IMR-90 (cell line): Measurements from ENCODE around the gene S100A13. TPM values are rescaled to one million over a fixed set of nuclear protein-coding genes. Genes with fewer than 3 reads are reported as not detected.

Source experiments
- ATAC-seq: fragments of 200-7000 bp; cut with Tn5 transposase; 2 replicates; pipeline ENCODE4 v1.9.1; 2020; ENCODE audit warnings: low read depth, mild to moderate bottlenecking, moderate library complexity
- BruUV-seq: library from RNA; stranded (reverse); fragments of 400-500 nt; replicated peaks from 2 replicates; lab custom pipeline; 2021; lab: Mats Ljungman, UMichigan
- CTCF ChIA-PET: fragments of 300-600 bp; formaldehyde crosslinking; extraction: SDS; loops from one replicate; lab custom pipeline; 2021; ENCODE audit warnings: antibody characterized with exemption; lab: Yijun Ruan, JAX
- POLR2A ChIA-PET: fragments of 300-600 bp; sonication (Branson Sonifier 250); formaldehyde crosslinking; loops from one replicate; lab custom pipeline; 2022; ENCODE audit warnings: antibody characterized with exemption; ENCODE audit not compliant: unreplicated experiment; lab: Charles Lee
- DNase-seq: peaks from one replicate; pipeline ENCODE4 v3.0.0; 2013
- H2AFZ ChIP-seq: replicated peaks from 2 replicates; pipeline ENCODE3; 2013; ENCODE audit warnings: low read length, mild to moderate bottlenecking; ENCODE audit not compliant: poor library complexity
- H2AK5ac ChIP-seq: 2 replicates; pipeline ENCODE4 v1.6.1; 2013; ENCODE audit warnings: low read depth, low read length, inconsistent platforms
- H2AK9ac ChIP-seq: replicated peaks from 2 replicates; pipeline ENCODE3; 2013; ENCODE audit warnings: mild to moderate bottlenecking, low read depth, low read length, moderate library complexity; ENCODE audit not compliant: poor library complexity
- H2BK120ac ChIP-seq: 2 replicates; pipeline ENCODE4 v1.6.1; 2013; ENCODE audit warnings: low read depth, low read length, inconsistent platforms
- H2BK15ac ChIP-seq: 3 replicates; pipeline ENCODE4 v1.6.1; 2013; ENCODE audit warnings: low read depth, low read length, inconsistent platforms
- H2BK20ac ChIP-seq: 2 replicates; pipeline ENCODE4 v1.6.1; 2013; ENCODE audit warnings: low read depth, mild to moderate bottlenecking, inconsistent platforms, low read length, moderate library complexity
- H2BK5ac ChIP-seq: 2 replicates; pipeline ENCODE4 v1.6.1; 2013; ENCODE audit warnings: mild to moderate bottlenecking, low read depth, low read length, inconsistent platforms; ENCODE audit not compliant: poor library complexity, severe bottlenecking
- H3K14ac ChIP-seq: replicated peaks from 2 replicates; pipeline ENCODE4 v1.6.1; 2013; ENCODE audit warnings: low read depth, low read length, inconsistent platforms
- H3K18ac ChIP-seq: 2 replicates; pipeline ENCODE4 v1.6.1; 2013; ENCODE audit warnings: low read depth, low read length, control low read depth
- H3K23ac ChIP-seq: 2 replicates; pipeline ENCODE4 v1.6.1; 2013; ENCODE audit warnings: low read depth, low read length, inconsistent platforms
- H3K27ac ChIP-seq: 2 replicates; pipeline ENCODE4 v1.5.1; 2013; ENCODE audit warnings: mild to moderate bottlenecking, control low read depth, low read length; ENCODE audit not compliant: insufficient read depth
- H3K27me3 ChIP-seq: 2 replicates; pipeline ENCODE4 v1.6.1; 2013; ENCODE audit warnings: low read length; ENCODE audit not compliant: control insufficient read depth, insufficient read depth
- H3K36me3 ChIP-seq: 2 replicates; pipeline ENCODE4 v1.6.1; 2013; ENCODE audit warnings: low read length, mixed read lengths; ENCODE audit not compliant: control insufficient read depth, insufficient read depth
- H3K4ac ChIP-seq: 2 replicates; pipeline ENCODE4 v1.6.1; 2013; ENCODE audit warnings: low read depth, low read length, inconsistent platforms
- H3K4me1 ChIP-seq: 2 replicates; pipeline ENCODE4 v1.6.1; 2013; ENCODE audit warnings: low read length, mixed read lengths; ENCODE audit not compliant: control insufficient read depth, insufficient read depth
- H3K4me2 ChIP-seq: 2 replicates; pipeline ENCODE4 v1.6.1; 2013; ENCODE audit warnings: low read depth, mild to moderate bottlenecking, control low read depth, low read length, moderate library complexity
- H3K4me3 ChIP-seq: 2 replicates; pipeline ENCODE4 v1.5.1; 2013; ENCODE audit warnings: low read depth, mild to moderate bottlenecking, control low read depth, low read length, moderate library complexity; ENCODE audit not compliant: insufficient read depth
- H3K56ac ChIP-seq: 2 replicates; pipeline ENCODE4 v1.6.1; 2013; ENCODE audit warnings: low read length, inconsistent platforms; ENCODE audit not compliant: insufficient read depth; ENCODE audit errors: extremely low read depth
- H3K79me1 ChIP-seq, 2 experiments: 2 replicates each; pipeline ENCODE4 v1.6.1; 2013; ENCODE audit warnings: low read length in 2 of 2, inconsistent platforms in 1 of 2, low read depth in 1 of 2
- H3K9ac ChIP-seq: 2 replicates; pipeline ENCODE4 v1.6.1; 2013; ENCODE audit warnings: low read depth, low read length, control low read depth
- H3K9me1 ChIP-seq: 2 replicates; pipeline ENCODE4 v1.6.1; 2013; ENCODE audit warnings: low read length, inconsistent platforms; ENCODE audit not compliant: insufficient read depth
- H3K9me3 ChIP-seq: 2 replicates; pipeline ENCODE4 v1.6.1; 2013; ENCODE audit warnings: low read length; ENCODE audit not compliant: control insufficient read depth, insufficient read depth
- H4K20me1 ChIP-seq: 2 replicates; pipeline ENCODE4 v1.6.1; 2013; ENCODE audit warnings: low read length, inconsistent platforms; ENCODE audit not compliant: insufficient read depth
- H4K5ac ChIP-seq: 2 replicates; pipeline ENCODE4 v1.6.1; 2013; ENCODE audit warnings: mild to moderate bottlenecking, low read depth, low read length, control low read depth
- H4K8ac ChIP-seq, 2 experiments: 2 replicates each; pipeline ENCODE4 v1.6.1; 2013; ENCODE audit warnings: low read depth in 2 of 2, low read length in 2 of 2, control low read depth in 1 of 2, inconsistent platforms in 1 of 2
- H4K91ac ChIP-seq: 2 replicates; pipeline ENCODE4 v1.6.1; 2013; ENCODE audit warnings: low read depth, low read length, inconsistent platforms; ENCODE audit not compliant: insufficient read depth
- BHLHE40 ChIP-seq: fragments of 150-350 bp; IDR thresholded peaks from 2 replicates; pipeline ENCODE4 v1.6.1; 2016; ENCODE audit warnings: mild to moderate bottlenecking, low read depth, low read length
- CEBPB ChIP-seq: IDR thresholded peaks from 2 replicates; pipeline ENCODE4 v1.6.1; 2012; ENCODE audit warnings: low read depth, low read length, improper control_type of control experiment
- CHD1 ChIP-seq: IDR thresholded peaks from 2 replicates; pipeline ENCODE4 v1.6.1; 2012; ENCODE audit warnings: low read depth, low read length, improper control_type of control experiment
- FOS ChIP-seq: fragments of 150-350 bp; IDR thresholded peaks from 2 replicates; pipeline ENCODE4 v1.6.1; 2016; ENCODE audit warnings: low read depth, low read length
- MAFK ChIP-seq: IDR thresholded peaks from 2 replicates; pipeline ENCODE4 v1.6.1; 2012; ENCODE audit warnings: low read depth, low read length, improper control_type of control experiment
- MAZ ChIP-seq: IDR thresholded peaks from 2 replicates; pipeline ENCODE4 v1.6.1; 2012; ENCODE audit warnings: low read depth, mild to moderate bottlenecking, low read length, improper control_type of control experiment, moderate library complexity, borderline replicate concordance
- MXI1 ChIP-seq: IDR thresholded peaks from 2 replicates; pipeline ENCODE4 v1.6.1; 2012; ENCODE audit warnings: low read depth, mild to moderate bottlenecking, low read length, moderate library complexity, borderline replicate concordance
- NFE2L2 ChIP-seq: fragments of 150-350 bp; IDR thresholded peaks from 2 replicates; pipeline ENCODE4 v1.6.1; 2016; ENCODE audit warnings: low read depth, mild to moderate bottlenecking, low read length
- POLR2A ChIP-seq: IDR thresholded peaks from 2 replicates; pipeline ENCODE4 v1.6.1; 2012; ENCODE audit warnings: mild to moderate bottlenecking, low read depth, low read length
- RAD21 ChIP-seq: IDR thresholded peaks from 2 replicates; pipeline ENCODE4 v1.6.1; 2012; ENCODE audit warnings: low read length, improper control_type of control experiment
- RCOR1 ChIP-seq: IDR thresholded peaks from 2 replicates; pipeline ENCODE4 v1.6.1; 2012; ENCODE audit warnings: mild to moderate bottlenecking, low read length, improper control_type of control experiment; ENCODE audit not compliant: insufficient replicate concordance
- RFX5 ChIP-seq: IDR thresholded peaks from 2 replicates; pipeline ENCODE4 v1.8.0; 2012; ENCODE audit warnings: low read depth, mild to moderate bottlenecking, low read length, moderate library complexity
- SMC3 ChIP-seq: fragments of 150-350 bp; IDR thresholded peaks from 2 replicates; pipeline ENCODE4 v1.6.1; 2016; ENCODE audit warnings: low read depth, mild to moderate bottlenecking, antibody characterized with exemption, low read length, moderate library complexity
- WGBS, 2 experiments: methylation state at CpG; one replicate each; pipeline versions ENCODE4 v1.1.5 to v1.1.7; 2013; ENCODE audit warnings: missing lambda C conversion rate in 2 of 2; ENCODE audit not compliant: insufficient read length in 1 of 2; ENCODE audit errors: extremely low coverage in 2 of 2; 5-methylcytosine and 5-hydroxymethylcytosine counted together
- dilution Hi-C: fragments of 300-500 bp; cut with HindIII; formaldehyde crosslinking; loops from one replicate; pipeline ENCODE4 v1.14.3; 2018; ENCODE audit warnings: low sequenced_read_pairs; ENCODE audit not compliant: unreplicated experiment
- in situ Hi-C: fragments of 300-500 bp; cut with MboI; formaldehyde crosslinking; loops from 3 replicates; pipeline ENCODE4 v1.14.3; 2019; ENCODE audit warnings: low sequenced_read_pairs, inconsistent platforms, mixed read lengths
- intact Hi-C: fragments of 100-400 bp; cut with micrococcal nuclease; formaldehyde crosslinking; loops from 2 replicates; pipeline ENCODE4 v1.10.0; 2022
- polyA plus RNA-seq, 3 experiments: library from polyadenylated mRNA; depleted of rRNA; stranded (reverse); fragments of >200 nt; gene quantifications; 2 replicates each; pipeline ENCODE4 v1.2.3, GENCODE V29; 2012; ENCODE audit warnings: low replicate concordance in 1 of 3
- total RNA-seq: library from RNA; depleted of rRNA; stranded (reverse); fragments of >200 nt; gene quantifications from 2 replicates; pipeline ENCODE4 v1.2.3, GENCODE V29; 2012
- TF ChIP-seq, protein P1 (sequence below): fragments of 150-350 bp; IDR thresholded peaks from 2 replicates; pipeline ENCODE4 v1.6.1; 2016; ENCODE audit warnings: low read depth, mild to moderate bottlenecking, low read length, moderate library complexity, borderline replicate concordance
- TF ChIP-seq, protein P2 (sequence below): conservative IDR thresholded peaks from 2 replicates; pipeline ENCODE4 v1.5.1; 2012; ENCODE audit warnings: mild to moderate bottlenecking, low read depth, low read length, improper control_type of control experiment
- TF ChIP-seq, protein P3 (sequence below): fragments of 150-350 bp; IDR thresholded peaks from 2 replicates; pipeline ENCODE4 v1.6.1; 2017; ENCODE audit warnings: mild to moderate bottlenecking, antibody characterized with exemption, low read length, low read depth

The S100A13 gene
- total and polyA plus RNA-seq, 2 of the 4 experiments (the other 2 are of a cell fraction), result 122 to 468 TPM

DNA sequence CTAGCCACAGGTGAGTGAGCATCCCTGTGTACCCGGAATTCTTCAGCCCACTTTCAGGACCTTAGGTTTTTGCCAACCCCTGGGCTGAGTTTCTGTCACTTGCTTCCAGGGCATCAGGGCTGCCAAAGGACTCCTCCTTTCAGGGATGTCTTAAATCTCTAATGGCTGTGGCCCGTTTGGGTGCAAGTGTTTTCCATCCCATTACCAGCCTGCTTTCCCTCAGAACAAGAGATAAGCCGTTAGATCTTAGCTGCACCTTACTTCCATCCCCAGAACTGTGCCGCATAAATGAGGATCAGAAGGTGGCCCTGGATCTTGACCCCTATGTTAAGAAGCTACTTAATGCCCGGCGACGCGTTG lies 31.9 kb upstream of the S100A13 start:
- Histone ChIP-seq H3K4me2 (peak overlapping the region; percentile 83), H3K18ac (no peak overlapping the region), H3K4me1 (peaks cover 3% of the 10 kb centered on the region), H2AFZ (peak overlapping the region; percentile 96), H2BK120ac (no peak overlapping the region), H3K9ac (peak overlapping the region; percentile 85), H3K36me3 (peaks cover 29% of the 10 kb centered on the region), H3K9me1 (no peaks in the 10 kb centered on the region; the same call in 1 of the 2 replicates), H2AK9ac (peak overlapping the region; percentile 50), H2BK15ac (no peak overlapping the region), H3K23ac (peak overlapping the region; percentile 41), H2AK5ac (peak overlapping the region; percentile 73; the same call in 1 of the 2 replicates), H3K4ac (peak overlapping the region; percentile 74), H4K91ac (0 out of 2 replicates have a peak overlapping the region, but pooled peaks have one; percentile 8), H2BK5ac (no peak overlapping the region), H4K8ac (peak overlapping the region; percentile 7 to 79; a peak in 2 of 4 replicates), H4K5ac (peak overlapping the region; percentile 4; the same call in 1 of the 2 replicates), H3K56ac (peak overlapping the region; percentile 48; the same call in 1 of the 2 replicates), H3K79me1 (peaks cover 14 to 24% of the 10 kb centered on the region in 2 experiments; a peak in 3 of 4 replicates), H2BK20ac (no peak overlapping the region), H3K9me3 (no peaks in the 10 kb centered on the region), H3K27ac (peak overlapping the region; percentile 92), H4K20me1 (no peaks in the 10 kb centered on the region), H3K27me3 (no peaks in the 10 kb centered on the region), H3K14ac (peak overlapping the region; percentile 77), H3K4me3 (peak overlapping the region; percentile 94)
- intact Hi-C loops (loop anchor here (2.0 kb wide), 1 partner anchor 86 kb away; no protein-coding TSS in a partner anchor), in situ Hi-C loops (no loop called here), dilution Hi-C loops (no loop called here)
- no TSS peak for BruUV-seq
- peak; percentile 1; the same call in 1 of the 2 replicates for ATAC-seq
- 22% methylated on average over 3 of the region's 8 CpGs; no CpG with 5 or more reads in 1 of the 2 experiments for WGBS, 2 experiments
- POLR2A ChIA-PET, result no interaction called here
- no peak for DNase-seq
- no peak for TF ChIP-seq MXI1
- TF ChIP-seq, protein P1, sequence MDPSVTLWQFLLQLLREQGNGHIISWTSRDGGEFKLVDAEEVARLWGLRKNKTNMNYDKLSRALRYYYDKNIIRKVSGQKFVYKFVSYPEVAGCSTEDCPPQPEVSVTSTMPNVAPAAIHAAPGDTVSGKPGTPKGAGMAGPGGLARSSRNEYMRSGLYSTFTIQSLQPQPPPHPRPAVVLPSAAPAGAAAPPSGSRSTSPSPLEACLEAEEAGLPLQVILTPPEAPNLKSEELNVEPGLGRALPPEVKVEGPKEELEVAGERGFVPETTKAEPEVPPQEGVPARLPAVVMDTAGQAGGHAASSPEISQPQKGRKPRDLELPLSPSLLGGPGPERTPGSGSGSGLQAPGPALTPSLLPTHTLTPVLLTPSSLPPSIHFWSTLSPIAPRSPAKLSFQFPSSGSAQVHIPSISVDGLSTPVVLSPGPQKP, result no peak
- TF ChIP-seq CHD1, result no peak
- TF ChIP-seq CEBPB, result no peak
- TF ChIP-seq NFE2L2, result no peak
- no peak for TF ChIP-seq MAFK
- TF ChIP-seq FOS, result no peak
- no peak for TF ChIP-seq RFX5
- TF ChIP-seq, protein P2, sequence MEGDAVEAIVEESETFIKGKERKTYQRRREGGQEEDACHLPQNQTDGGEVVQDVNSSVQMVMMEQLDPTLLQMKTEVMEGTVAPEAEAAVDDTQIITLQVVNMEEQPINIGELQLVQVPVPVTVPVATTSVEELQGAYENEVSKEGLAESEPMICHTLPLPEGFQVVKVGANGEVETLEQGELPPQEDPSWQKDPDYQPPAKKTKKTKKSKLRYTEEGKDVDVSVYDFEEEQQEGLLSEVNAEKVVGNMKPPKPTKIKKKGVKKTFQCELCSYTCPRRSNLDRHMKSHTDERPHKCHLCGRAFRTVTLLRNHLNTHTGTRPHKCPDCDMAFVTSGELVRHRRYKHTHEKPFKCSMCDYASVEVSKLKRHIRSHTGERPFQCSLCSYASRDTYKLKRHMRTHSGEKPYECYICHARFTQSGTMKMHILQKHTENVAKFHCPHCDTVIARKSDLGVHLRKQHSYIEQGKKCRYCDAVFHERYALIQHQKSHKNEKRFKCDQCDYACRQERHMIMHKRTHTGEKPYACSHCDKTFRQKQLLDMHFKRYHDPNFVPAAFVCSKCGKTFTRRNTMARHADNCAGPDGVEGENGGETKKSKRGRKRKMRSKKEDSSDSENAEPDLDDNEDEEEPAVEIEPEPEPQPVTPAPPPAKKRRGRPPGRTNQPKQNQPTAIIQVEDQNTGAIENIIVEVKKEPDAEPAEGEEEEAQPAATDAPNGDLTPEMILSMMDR, result no peak
- TF ChIP-seq BHLHE40, result no peak
- no peak for TF ChIP-seq POLR2A
- TF ChIP-seq RAD21, result no peak
- TF ChIP-seq MAZ, result no peak
- TF ChIP-seq, protein P3, sequence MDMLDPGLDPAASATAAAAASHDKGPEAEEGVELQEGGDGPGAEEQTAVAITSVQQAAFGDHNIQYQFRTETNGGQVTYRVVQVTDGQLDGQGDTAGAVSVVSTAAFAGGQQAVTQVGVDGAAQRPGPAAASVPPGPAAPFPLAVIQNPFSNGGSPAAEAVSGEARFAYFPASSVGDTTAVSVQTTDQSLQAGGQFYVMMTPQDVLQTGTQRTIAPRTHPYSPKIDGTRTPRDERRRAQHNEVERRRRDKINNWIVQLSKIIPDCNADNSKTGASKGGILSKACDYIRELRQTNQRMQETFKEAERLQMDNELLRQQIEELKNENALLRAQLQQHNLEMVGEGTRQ, result no peak
- no peak for TF ChIP-seq RCOR1
- TF ChIP-seq SMC3, result no peak
- CTCF ChIA-PET, result interaction anchor here (0.7 to 1.5 kb wide), 3 partner anchors 25 to 127 kb away, joined by 3 to 4 read pairs (median 3); partner anchors contain the start of gene CHTOP
